Retina (tissue), 1 donor: ENCODE data around the gene SERPINE3.

ENCODE experiments used
- DNase-seq: peaks from one replicate; pipeline ENCODE4 v3.0.0-alpha.2; 2016

The SERPINE3 gene

GRCh38 chr13:51329606-51330005, 9.9 kb upstream of the SERPINE3 start:
- no peak for DNase-seq

DNA sequence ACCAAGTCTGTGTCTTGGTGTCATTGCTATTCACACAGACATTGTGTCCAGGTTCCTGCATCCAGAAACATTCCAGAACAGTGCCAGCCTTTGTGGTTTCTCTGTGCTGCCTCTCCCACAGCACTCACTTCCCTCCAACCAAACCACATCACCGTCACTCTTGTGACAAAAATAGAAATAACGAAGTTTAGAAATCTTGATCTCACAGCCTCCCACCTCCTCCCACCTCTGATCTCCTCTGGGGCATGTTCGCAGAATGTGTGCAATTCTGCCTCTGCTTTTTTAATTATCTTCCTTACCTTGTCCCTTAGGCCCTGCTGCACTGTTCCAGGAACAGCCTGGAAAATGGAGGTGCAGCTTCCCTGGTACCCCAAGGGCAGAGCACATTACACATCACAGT, 8.7 kb upstream of the SERPINE3 start:
- no peak for DNase-seq

DNA sequence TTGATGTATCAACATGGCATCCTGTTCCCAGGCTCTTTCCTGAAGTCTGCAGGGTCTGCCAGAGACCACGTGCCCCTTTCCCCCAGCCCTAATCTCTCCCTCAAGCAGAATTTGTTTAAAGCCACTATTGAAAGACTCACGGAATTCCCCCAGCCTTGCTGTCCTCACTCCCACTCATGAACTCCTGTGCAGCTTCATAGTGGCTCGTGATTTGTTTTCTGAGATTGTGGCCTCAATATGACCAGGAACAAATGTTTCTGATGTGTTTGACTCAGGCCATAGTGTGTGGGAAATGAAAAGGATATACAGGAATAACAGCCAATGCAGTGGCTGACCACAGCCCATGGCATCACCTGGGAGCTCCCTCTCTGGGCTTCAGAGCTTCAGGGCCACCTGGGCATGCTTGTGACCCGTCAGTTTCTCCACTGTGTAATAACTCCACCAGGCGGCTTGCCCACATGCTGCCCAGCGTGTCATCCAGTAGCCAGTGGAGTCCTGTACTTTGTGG, 8.1 kb upstream of the SERPINE3 start:
- no peak for DNase-seq

DNA sequence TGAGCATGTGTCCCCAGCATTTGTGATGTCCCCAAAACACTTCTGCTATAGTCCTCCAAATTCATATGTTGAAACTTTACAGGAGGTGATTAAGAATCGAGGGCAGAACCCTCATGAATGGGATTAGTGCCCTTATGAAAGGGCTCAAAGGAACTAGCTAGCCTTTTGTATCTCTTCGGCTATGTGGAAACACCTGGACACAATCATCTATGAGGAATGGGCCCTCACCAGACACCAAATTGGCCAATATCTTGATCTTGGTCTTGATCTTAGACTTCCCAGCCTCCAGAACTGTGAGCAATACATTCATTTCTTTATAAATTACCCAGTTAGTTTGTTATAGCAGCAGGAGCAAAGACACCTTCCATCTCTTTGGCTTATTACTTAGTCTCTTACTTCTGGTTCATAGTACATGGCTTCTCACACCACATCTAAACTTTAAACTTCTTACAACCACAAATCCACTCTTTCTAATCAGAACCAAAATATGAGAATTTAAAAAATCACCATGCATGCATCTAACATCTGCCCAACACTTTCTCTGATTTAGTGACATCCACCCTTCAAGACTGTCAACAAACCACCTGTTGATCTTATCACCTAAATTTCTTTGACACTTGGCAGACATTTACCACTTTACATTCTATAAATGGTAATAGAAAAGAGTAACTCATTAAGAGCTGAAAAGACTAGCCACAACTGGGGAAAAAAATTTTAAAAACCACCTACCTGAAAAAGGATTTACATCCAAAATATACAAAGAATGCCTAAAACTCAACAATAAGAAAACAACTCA, 6.7 kb upstream of the SERPINE3 start:
- no peak for DNase-seq

- no peak for DNase-seq
These were observed 6.1 kb upstream of the SERPINE3 start for GRCh38 chr13:51333421-51333820.

- no peak for DNase-seq
These were observed 5.7 kb upstream of the SERPINE3 start for GRCh38 chr13:51333826-51334225.

DNA sequence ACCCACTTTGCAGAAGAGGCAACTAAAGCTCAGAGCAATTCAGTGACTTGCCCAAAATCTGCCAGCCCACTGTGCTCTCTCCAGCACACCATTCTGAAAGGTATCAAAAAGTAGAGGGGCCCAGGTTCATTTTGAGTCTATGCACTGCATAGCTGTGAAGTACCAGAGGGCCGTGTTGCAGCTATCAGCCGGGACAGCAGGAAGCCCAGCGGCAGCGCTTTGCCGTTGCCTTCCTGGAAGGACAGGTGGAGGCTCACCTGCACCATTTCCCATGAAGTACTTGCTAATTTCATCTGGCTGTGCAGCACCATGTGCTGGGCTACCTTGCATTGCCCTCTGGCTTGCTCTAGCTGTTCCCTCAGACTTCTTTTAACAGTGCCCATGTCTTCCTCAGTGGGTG, 2.7 kb upstream of the SERPINE3 start:
- DNase-seq = no peak

GRCh38 chr13:51339952-51340732, 651 bp downstream of the SERPINE3 start:
- no peak for DNase-seq

DNA sequence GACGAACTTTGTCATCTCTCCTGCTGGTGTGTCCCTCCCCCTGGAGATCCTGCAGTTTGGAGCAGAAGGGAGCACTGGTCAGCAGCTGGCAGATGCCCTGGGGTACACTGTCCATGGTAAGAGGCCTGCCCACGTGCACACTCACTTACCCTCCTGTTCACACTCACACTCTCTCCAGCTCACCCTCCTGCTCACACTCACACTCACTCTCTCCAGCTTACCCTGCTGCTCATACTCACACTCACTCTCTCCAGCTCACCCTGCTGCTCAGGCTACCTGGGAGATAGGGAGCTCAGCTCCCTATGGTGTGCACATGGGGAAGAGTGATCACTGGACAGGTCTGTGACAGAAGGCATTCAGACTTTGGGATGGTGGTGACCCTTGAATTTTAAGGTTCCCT, 1.7 kb downstream of the SERPINE3 start:
- no peak for DNase-seq

DNA sequence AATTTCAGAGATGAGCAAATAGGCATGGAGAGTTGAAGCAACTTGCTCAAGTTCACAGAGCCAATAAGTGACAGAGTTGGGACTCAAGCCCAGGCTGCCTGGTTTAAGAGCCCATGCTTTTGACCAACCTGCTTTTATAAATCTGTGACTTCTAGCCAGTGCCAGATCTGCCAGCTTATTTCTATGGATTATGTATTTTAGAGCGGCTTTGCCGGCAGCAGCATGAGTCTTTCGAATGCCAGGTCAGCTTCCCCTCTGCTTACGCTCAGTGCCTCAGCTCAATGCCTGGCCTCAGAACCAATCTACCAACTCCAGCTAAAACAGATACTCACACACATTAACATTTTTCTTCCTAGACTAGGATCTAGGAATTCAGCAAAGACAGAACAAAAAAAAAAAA, 2.3 kb downstream of the SERPINE3 start:
- DNase-seq = no peak

GRCh38 chr13:51342706-51343105, 3.2 kb downstream of the SERPINE3 start:
- DNase-seq = no peak

- no peak for DNase-seq
These were observed 4.0 kb downstream of the SERPINE3 start for GRCh38 chr13:51343475-51343874.

GRCh38 chr13:51346397-51346796, 6.9 kb downstream of the SERPINE3 start:
- DNase-seq = no peak

DNA sequence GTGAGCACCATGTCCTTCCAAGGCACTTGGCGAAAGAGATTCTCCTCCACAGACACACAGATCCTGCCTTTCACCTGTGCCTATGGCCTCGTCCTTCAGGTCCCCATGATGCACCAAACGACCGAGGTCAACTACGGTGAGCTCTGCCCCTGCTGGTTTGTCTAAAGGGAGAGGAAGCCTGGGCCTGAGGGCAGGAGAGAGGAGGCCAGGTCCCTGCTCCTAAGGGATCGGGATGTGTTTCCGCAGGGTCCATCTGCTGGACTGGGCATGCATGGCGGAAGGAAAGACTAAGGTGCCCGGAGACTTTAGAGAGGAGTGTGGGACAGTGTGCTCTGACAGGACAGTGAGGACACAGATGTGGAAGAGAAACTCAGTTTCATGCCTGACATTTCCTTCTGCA, 7.6 kb downstream of the SERPINE3 start:
- no peak for DNase-seq

DNA sequence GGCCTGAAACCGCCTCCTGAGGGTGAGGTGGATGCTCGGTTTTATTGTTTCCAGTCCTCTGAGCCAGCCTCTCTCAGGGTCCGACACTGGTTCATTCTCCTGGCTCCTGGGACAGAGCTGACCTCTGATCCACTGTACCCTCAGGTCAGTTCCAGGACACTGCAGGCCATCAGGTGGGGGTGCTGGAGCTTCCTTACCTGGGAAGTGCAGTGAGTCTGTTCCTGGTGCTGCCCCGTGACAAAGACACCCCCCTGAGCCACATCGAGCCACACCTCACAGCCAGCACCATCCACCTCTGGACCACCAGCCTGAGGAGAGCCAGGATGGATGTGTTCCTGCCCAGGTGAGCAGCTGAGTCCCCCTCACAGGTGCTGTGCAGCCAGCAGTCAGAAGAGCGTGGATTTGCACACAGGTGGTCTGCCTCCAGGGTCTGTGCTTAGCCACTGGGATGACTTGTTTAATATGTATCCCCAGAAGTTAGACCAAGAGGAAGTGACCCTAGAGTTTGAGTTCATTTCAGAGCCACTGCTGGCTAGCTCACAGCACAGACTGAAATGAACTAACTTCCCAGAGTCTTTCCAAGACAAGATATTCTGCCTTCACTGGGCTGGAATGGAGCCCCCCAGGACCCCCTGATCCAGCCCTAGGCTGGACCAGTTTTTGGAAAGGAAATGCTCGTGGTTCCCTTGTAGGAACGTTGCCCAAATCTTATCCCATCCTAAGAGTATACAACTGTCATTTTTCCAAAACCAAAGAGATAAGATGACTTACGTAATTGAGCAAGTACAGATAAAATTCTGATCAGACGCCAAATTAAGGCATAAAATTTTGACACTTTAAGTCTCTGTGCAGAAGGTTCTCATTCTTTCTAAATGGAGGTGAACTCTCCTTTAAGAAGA, 8.8 kb downstream of the SERPINE3 start:
- no peak for DNase-seq

DNA sequence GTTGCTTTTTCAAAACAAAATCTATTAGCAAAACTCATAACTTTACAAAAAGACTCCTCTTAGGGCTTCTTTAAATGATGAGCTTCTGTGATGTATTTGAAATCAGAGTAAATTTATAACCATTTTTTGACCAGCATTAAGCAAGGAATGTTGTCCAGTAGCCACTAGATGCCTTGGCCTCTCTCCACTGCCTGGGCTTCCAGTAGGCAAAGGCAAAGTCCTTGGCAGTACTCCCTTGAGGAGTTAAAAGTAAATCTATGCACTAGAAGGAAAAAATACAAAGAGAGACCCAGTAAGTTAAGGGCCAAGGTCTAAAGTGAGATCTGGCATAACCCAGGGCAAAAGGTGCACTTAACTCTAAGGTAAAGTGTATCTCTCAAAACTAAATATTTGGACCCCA, 9.5 kb downstream of the SERPINE3 start:
- DNase-seq = no peak

- DNase-seq = no peak
These were observed 15.7 kb downstream of the SERPINE3 start for GRCh38 chr13:51355217-51355616.

DNA sequence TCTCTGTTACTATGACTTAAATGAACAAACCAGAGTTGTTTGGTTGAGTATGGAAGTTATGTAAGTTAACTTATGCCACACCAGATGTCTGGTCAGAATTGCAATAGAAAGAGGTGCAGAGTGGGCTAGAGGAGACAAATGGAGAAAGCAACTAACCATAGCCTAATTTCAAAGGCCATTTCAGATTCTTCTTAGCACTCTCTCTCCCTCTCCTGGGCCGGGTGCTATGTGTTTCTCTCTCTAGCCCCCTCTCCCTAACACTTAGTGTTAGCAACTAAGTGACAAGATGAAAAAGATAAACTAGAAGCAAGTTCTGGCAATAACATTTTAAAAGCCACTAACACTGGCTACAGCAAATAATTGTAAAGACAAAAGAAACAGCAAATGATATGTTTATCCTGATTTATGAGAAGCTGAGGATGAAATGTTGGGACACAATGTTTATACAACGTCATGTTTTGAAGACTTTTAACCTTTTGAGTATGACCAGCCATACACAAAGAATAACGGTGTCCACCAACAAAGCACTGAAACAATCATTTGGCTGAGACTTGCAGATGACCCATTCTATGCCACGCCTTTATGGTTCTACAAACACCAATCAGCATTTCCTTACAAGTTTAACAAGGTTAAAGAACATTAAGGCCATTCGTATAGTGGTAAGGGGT, 18.6 kb downstream of the SERPINE3 start:
- DNase-seq = no peak

GRCh38 chr13:51359352-51359751, 19.9 kb downstream of the SERPINE3 start:
- no peak for DNase-seq

GRCh38 chr13:51360489-51360888, 21.0 kb downstream of the SERPINE3 start:
- DNase-seq = no peak

GRCh38 chr13:51361106-51361505, 21.6 kb downstream of the SERPINE3 start:
- DNase-seq = no peak

GRCh38 chr13:51363625-51364024, 24.1 kb downstream of the SERPINE3 start:
- DNase-seq = no peak
